EL (cell line): ENCODE data around the gene ZBTB44.
"Not testable (repeated sequence)": the region's sequence is repeated elsewhere in the genome, so short reads cannot be mapped to it uniquely, and the experiment has no call there.

Experiments used
- DNase-seq: peaks from one replicate; pipeline ENCODE4 v3.0.0-alpha.2; 2016

Gene ZBTB44

DNA sequence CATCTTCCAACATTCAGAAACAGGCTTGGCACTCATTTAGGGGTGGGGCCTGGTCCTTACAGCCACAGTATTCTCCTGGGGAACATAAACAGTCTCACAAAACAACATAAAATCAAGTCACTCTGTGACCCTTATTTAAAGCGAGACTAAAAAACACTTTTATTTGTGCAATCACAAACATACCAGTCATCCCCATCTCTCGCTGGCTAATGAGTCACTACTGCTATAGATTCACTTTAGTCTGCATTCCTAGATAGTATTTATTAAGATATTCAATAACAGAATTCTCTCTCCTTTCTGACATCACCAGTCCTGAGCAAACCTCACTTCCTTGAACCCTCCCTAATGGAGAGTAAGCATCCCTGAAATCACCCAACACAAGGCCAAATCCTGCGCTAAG, 68.0 kb downstream of the ZBTB44 start:
- DNase-seq = peak; percentile 6

DNA sequence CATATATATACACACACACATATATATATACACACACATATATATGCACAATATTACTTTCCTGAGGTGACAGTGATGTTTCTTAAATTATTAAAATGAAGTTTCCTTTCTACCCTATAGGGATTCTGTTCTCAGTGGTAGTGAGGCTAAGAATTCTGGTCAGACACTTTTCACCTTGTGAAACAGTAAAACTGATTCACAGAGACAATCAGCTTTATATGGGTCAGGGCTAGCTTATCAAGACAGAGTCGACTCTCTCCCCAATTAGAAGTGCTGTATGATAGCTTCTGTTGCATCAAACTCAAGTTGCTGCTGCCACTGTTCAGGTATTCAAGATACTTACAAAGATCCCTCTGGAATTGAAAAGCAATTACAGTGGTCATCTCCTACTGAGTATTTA, 68.4 kb downstream of the ZBTB44 start:
- DNase-seq = no peak

DNA sequence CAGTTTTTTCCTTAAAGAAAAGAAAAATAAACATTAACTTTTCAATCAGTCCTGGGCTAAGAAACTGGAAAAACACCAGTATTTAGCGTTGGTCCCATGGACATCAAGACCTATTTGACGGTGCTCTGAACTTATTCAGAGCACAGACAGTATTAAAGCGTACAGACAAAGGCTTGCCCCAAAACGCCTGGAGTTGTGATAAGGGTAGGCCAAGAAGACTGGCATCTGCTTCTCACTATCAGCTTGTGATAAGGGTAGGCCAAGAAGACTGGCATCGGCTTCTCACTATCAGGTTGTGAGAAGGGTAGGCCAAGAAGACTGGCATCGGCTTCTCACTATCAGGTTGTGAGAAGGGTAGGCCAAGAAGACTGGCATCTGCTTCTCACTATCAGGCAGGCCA, 69.3 kb downstream of the ZBTB44 start:
- not testable (repeated sequence) for DNase-seq

DNA sequence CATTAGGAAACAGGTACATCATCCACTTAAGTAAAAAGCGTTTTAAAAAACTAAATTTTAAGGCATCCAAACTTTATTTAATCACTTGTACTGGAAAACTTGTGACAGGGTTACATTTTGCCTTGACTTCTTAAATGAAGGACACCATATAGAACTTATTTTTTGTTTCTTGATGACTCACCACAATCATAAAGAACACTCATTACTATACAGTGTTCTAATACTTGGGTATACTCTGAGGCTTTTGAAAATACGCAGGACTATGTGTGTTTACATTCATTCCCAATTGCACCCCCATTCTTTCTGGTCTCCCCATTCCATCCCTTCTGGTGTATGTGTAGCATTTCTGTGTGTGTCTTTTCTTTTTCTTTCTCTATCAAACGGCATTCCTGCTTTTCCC, 69.9 kb downstream of the ZBTB44 start:
- no peak for DNase-seq

DNA sequence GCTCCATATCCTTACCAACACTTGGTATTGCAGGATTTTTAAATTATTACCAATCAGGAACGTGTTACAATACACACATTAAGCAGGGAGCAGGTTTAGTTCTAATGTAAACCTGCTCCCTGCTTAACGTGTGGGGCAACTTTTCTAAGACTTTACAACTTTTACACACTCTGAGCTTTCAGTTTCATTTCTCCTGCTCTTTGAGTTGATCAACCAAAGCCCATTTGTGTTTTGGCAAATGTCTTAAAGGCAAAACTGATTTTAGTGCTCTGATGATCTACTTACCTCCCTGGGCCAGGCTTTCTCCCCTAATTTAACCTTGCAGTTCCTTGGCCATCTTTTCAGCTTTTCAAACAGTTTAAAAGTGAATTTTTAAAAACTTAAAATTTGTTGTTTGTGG, 70.9 kb downstream of the ZBTB44 start:
- DNase-seq = no peak

DNA sequence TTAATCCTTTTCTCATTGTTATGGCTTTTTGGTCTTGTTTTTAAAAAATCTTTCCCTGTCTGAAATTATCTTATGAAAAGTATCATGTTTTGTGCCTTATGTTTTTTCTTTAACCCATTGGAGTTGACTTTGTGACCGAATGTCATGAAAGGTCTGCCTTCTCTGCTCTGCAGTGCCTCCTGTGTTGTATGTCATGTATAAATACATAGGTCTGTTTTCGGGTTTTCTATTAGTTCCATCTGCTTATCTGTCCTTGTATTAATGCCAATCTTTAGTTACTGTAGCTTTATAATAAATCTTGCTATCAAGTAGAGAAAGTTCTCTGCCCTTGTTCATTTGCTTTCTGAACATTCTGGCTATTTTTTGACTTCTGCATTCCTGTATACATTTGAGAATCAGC, 73.0 kb downstream of the ZBTB44 start:
- DNase-seq = no peak

DNA sequence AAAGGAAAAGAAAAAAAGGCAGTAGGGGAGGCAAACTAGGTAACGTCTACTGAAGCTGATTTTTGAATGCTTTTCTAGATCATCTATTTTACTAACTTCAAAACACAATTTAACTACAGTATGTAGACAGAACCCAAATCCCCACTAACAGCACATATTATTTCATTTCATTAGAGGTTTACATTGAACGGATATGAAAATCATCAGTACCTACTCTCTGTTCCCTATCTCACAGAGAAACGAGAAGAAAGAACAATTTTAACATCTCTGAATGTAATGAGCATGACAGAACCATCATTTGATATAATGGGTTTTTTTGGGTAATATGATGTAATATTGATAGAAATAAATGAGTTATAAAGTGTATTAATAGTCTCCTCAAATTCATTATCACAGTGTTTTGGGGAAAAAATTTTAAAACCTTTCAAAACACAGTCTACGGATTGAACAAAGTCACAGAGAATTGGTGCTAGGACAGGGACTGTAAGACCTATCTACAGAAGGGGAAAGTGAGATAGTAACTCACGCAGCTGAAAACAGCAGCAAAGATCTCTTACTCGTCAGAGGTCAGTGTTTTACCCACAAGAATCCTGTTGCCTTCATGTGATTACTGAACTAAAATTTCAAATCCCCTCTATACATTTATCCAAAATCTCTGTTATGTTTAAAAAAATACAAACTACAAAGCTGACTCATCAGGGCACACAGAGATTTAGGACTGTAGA, 77.3 kb downstream of the ZBTB44 start:
- no peak for DNase-seq

DNA sequence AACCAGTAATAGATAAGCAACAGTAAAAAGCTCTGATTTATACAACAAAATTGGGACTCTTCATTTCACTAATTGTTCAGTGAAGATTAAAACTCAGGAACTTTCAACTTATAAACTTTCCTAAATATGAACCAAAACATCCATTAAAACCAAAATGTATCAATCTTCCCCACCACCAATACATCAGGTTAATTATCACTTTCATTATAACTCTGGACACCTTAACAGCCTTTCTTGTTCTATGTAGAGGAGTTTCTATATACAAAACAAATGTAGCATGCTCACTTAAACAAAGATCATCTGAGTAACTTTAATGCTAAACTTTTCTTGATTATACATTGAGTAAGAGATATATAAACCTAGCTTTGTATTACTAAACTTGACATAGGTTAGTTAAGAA, 80.4 kb downstream of the ZBTB44 start:
- no peak for DNase-seq

DNA sequence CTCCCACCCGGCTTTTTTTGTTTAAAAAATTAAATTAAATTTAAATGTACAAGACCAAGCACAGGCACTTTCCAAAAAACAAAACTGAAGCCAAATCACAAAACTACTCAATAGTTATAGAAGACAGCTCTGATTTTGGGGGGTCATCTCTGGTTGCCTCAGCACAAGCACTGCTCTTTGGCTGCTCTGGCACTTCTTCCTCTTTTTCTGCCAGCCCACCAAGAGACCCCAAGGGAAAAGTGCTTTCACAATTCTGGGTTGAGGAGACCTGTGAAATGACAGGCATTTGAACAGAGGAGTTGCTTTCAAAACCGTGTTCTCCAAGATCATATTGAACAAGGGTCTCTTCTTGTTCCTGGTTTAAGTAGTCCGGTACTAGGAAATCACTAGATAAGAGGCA, 80.8 kb downstream of the ZBTB44 start:
- DNase-seq = not testable (repeated sequence)

DNA sequence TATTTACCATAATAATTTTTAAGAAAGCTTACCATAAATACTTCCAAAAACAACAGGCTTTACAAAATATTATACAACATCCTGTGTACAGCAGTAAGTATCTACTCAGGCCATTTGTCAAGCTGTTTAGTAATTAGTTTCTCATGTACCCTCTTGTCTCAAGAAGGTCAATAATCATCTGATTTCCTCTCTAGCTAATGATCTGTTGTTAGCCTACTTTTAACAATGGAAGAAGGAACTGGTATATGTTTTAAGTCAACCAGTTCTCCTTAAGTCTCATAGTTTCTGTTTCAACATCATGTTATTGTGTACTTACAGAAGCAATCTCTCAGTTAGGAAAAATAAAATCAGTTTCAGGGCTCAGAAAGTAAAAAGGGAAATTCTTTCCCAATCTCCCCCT, 81.2 kb downstream of the ZBTB44 start:
- not testable (repeated sequence) for DNase-seq

DNA sequence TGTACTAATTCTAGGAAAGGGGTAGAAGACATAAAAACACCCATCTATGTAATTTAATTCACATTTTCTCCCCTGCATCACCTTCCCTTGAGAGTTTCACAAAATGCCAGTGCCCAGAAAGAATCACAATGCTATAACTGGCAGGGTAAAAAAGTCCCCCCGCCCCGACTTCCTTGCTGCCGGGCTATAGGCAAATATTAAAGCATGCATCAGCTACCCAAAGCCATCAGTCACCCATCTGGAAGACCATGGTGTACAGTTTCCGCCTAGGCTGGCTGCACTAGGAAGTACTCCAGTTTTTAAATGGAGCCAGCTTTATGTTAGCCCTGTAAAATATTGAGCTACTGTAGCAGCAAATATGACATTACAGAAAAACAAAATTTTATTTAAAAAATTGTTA, 87.3 kb downstream of the ZBTB44 start:
- no peak for DNase-seq

DNA sequence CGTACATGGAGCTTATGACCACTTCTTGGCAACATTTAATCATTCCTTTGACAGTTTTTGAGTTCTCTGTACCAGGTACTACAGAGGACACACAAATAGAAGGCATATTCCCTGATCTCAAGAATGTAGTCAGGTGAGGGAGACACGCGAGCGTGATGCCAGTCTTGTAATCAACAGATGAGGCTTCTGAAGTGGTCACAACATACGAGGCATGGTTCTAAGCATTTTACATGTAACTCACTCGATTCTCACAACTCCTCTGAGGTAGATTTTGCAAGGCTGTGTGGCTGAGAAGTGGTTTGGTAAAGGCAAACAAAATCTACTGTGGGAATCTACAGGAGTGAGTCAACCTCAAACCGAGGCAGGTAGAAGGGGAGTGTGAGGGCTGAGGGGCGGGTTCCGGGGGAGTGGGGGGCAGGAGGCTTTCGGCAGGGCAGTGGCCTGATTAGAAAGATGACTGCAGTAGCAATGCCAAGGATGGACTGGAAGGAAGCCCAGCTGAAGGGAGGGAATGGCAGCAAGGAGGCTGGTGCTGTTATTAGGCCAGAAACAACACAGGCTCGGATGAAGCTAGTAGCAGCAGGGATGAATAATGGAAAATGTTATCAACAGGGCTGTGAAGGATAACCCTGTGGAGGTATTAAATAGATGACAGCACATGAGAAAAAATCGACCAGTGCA, 91.3 kb downstream of the ZBTB44 start:
- DNase-seq = no peak

DNA sequence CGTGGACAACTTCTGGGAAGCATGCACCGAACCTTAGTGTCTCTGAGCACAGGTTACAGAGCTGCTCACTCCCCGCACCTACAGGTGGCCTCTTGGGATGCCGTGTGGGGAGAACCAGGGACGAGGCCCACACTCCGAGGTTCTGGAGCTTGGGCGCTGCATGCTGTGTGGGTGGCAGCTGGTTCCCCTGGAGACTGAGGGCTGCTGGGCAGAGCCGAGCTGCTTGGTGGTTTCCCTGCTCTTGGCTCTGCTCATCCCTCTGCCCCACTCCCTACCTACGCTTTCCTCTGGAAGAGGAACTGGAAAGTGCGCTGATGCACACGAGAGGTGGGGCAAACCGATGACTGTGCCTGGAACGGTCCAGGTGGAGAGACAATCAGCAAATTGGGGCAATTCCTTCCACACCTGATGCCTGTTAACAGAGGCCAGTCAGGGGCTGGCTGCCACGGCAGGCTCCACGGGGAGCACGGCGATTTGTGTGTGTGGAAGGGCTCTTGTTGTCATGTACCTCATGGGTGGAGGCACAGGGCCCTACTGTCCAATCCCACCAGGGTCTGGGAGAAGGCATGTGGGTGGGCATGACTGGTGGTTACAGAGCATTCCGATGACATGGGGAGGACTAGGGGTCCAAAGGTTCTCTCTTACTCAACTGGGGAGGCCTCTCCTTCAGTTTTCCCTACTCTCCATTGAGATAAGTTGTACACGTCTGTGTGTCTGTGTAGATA, 94.2 kb downstream of the ZBTB44 start:
- DNase-seq = no peak

DNA sequence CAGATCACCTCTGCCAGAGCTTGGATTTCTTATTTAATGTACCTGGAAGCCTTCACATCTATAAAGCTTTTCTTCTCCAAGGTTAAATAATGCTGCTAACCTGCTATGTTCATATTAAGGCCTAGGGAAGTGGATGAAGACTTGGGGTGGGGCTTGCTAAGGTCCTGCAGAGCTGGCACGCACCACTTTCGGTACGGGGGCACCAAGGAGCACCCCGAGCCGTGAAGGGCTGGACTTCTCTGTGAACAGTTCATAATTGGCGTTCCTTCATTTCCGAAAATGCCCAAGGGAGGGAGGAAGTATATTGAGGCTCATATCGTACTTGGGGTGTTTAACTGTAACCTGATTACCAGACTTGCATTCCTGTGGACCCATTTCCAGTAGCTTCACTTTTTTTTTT, 95.6 kb downstream of the ZBTB44 start:
- no peak for DNase-seq

DNA sequence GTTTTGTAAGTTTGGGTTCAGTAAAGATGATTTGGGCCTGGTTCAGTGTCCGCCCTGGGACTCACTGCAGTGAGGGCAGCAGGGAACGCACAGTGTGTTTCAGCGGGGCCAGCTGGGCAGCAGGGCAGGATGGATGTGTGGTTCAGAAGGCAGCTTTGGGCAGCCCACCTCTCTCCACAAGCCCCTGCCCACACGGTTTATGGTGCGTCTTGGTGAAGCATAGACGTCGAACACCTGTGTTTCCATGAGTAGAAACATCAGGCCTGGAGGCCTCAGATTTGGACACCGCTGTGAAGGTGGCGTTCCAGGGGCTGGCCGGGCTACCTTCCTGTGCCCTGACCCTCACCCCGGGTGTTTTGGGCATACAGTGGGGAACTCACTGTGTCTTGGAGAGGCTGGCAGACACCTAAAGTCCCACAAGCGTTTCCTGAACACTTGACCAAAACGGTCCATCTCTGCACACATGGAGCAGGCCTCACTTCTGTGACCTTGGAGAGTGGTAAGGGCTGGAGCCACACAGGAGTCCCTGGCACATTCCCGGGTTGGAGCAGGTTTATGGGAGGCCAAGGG, 96.1 kb downstream of the ZBTB44 start:
- DNase-seq = no peak

DNA sequence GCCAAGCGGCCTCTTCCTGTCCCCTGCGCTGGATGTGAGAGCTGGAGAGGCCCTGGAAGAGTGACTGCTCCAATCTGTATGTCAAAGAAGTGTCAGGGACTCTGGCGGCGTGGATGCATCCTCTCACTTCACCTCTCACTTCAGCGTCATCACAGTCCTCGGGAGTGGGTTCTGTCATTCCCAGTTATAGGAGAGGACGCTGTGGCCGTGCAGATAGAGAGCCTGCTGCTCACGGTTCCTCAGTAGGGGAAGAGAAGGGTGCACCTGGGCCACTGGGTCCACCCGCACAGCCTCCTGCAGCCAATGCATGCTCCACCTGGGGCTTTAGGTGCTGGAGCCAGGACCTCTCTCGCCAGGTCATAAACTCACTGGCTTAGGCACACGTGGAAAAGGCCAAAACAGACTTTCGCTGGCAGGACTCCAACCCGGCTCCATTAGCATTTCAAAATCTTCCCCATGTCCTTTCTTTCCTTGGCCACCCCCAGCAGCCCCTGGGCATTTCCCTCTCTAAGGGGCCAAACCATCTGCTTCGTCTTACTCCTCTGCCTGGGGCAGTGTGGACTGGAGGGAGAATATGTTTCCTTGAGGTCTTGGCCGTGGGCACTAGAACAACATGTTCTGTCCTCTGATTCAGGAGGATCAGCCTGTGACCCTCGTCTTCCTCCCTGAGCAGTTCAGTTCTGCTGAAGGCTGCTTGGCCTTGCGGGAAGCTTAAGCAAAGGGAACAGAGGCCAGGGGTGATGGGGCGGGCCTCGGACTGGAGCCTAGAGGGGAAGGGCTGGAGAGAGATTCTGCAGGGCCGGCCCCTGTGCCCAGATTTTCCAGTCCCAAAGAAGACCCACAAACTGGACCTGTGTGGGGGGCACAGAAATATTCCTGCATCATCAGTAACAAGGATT, 97.3 kb downstream of the ZBTB44 start:
- no peak for DNase-seq

DNA sequence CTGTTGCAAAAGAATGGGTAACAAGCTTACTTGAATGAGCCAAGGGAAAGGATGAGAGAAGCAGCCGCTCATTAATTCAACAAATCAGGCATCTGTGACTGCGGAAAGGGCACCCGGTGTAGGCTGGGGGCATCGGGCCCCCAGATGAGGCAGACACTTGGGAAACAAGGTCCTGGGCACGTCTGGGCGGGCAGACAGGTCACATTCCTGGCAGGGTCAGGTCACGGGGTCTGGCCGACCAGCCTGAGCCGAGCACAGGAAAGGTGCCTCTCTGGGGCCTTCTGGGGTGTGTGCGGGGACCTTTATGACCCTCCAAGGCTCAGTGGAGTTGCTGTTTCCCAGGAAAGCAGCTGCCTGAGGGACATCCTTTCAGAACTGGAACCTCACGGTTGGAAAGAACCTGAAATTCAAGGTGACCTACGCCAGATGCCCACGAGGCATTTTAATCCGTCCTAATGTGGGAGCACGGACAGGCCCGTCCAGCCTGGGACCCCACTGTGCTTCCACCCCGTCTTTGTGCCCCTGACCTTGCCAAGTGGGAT, 98.1 kb downstream of the ZBTB44 start:
- no peak for DNase-seq

DNA sequence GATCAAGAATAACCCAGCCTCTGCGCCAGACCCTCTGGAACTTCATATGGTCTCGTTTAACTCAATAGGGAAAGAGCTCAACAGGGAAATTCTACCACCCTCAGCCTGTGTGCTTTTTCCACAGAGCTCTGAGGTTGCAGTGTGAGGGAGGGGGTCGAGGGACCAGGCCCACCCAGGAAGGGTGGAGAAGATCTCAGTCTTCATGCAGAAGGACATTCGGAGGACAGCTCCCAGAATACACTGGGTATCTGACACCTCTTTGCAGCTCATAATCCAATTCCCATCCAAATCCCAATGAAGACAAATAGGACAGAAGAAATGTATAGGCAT, 98.5 kb downstream of the ZBTB44 start:
- DNase-seq = no peak

DNA sequence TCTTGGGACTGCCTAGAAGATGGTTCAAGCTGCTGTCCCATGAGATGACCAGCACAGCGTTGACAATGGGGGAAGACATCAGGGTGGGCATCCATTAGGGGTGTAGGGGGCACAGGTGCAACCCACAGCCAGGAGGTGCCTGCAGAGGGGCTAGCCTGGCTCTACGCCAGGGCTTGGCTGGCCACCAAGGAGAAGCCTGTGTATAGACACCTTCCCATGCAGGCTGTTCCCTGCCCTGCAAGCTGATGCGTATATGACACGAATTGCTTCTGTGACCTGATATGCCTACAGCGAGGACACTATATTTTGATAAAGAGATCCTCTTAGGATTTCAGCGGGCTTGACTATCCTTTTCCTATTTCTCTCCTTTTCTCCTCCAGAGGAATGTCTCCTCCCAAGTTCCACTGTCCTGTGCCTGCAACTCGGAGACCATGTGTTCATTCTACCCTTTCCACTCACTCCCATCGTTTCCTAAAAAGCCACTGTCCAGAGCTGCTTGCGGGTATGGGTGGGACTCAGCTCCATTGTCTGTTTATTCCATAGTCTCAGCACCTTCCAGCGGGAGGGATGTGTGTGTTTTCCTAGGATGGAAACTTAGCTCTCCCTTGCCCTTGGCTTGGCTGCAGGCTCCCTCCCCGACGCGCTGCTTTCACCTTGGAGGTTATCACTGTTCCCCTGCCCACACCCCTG, 99.0 kb downstream of the ZBTB44 start:
- DNase-seq = no peak

DNA sequence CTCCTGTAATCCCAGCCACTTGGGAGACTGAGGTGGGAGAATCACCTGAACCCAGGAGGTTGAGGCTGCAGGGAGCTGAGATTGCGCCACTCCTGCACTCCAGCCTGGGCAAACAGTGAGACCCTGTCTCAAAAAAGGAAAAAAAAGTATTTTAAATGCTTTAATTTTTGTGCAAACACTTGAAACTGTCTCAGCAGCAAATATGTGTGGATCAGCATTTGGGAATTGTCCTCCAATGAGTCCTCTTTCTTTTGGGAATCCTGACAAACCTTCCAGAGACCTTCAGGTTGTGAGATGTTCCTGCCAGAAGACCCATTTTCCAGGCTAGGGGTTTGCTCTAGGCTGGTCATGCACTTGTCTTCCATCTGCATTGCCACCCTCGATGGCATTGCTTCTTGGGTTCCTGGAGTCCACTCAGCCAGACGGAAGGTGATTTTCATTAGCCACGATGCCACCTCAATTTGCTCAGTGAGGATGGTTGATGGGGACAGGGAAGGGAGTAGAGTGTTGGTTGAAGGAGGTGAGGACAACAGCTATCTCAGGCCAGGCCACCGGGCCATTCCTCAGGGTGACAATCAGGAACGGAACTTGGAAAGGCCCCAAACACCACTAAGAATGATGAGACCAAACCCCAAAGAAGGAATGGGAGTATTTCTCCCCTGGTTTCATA, 99.7 kb downstream of the ZBTB44 start:
- DNase-seq = no peak

DNA sequence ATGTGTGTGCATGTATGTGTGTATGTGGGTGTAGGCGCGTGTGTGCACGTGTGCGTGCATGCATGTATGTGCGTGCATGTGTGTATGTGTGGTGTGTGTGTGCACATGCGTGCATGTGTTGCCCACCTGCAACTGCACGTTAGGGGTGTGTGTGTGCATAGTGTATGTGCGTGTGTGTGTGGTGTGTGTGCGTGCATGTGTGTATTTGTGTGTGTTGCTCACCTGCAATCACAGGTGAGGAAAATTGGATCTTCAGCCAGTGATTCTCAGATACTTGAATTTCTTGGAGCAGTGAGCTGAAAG, 100.8 kb downstream of the ZBTB44 start:
- DNase-seq = no peak
